H1 (cell line): Measurements from ENCODE around the gene SEMA3F.

Experiments
- CTCF ChIP-seq, 3 experiments: IDR thresholded peaks; 1 replicate in 2 of 3; 2 replicates in 1 of 3; pipeline versions ENCODE4 v1.5.1 to v1.6.1; 2011; ENCODE audit warnings: low read length in 3 of 3, mild to moderate bottlenecking in 3 of 3, inconsistent platforms in 2 of 3, low read depth in 1 of 3, moderate library complexity in 1 of 3; ENCODE audit not compliant: insufficient read depth in 1 of 3; ENCODE audit errors: control extremely low read depth in 1 of 3
- EZH2 ChIP-seq: fragments of 200-600 bp; sonication (generic); IDR thresholded peaks from 2 replicates; pipeline ENCODE4 v1.7.1; 2012; ENCODE audit warnings: low read depth, mild to moderate bottlenecking, moderate library complexity, low read length, inconsistent platforms; ENCODE audit not compliant: severe bottlenecking
- GABPA ChIP-seq: IDR thresholded peaks from 2 replicates; pipeline ENCODE4 v1.6.1; 2011; ENCODE audit warnings: mild to moderate bottlenecking, low read length, moderate library complexity, borderline replicate concordance; ENCODE audit not compliant: insufficient read depth
- MAFK ChIP-seq: IDR thresholded peaks from 2 replicates; pipeline ENCODE4 v1.6.1; 2012; ENCODE audit warnings: low read depth, mild to moderate bottlenecking, improper control_type of control experiment, low read length
- MAX ChIP-seq: IDR thresholded peaks from 2 replicates; pipeline ENCODE4 v1.6.1; 2012; ENCODE audit warnings: inconsistent platforms
- POLR2A ChIP-seq, 2 experiments: IDR thresholded peaks; 1 replicate in 1 of 2; 2 replicates in 1 of 2; pipeline ENCODE4 v1.6.1; 2011; ENCODE audit warnings: low read depth in 2 of 2, low read length in 2 of 2, mild to moderate bottlenecking in 2 of 2; ENCODE audit errors: control extremely low read depth in 1 of 2
- RAD21 ChIP-seq, 2 experiments: IDR thresholded peaks in 1 of 2; conservative IDR thresholded peaks in 1 of 2; 2 replicates each; pipeline ENCODE4 v1.6.1; 2011; ENCODE audit warnings: low read depth in 2 of 2, low read length in 2 of 2, improper control_type of control experiment in 1 of 2, inconsistent platforms in 1 of 2, mild to moderate bottlenecking in 1 of 2, moderate library complexity in 1 of 2
- SIN3A ChIP-seq, 2 experiments: IDR thresholded peaks in 1 of 2; conservative IDR thresholded peaks in 1 of 2; 2 replicates each; pipeline ENCODE4 v1.6.1; 2011 to 2012; ENCODE audit warnings: low read length in 2 of 2, improper control_type of control experiment in 1 of 2, low read depth in 1 of 2, mild to moderate bottlenecking in 1 of 2
- TBP ChIP-seq: IDR thresholded peaks from 2 replicates; pipeline ENCODE4 v1.6.1; 2011; ENCODE audit warnings: low read depth, low read length, improper control_type of control experiment
- YY1 ChIP-seq: IDR thresholded peaks from 2 replicates; pipeline ENCODE4 v1.6.1; 2011; ENCODE audit warnings: low read depth, mild to moderate bottlenecking, low read length
- ZNF274 ChIP-seq: IDR thresholded peaks from 2 replicates; pipeline ENCODE4 v1.7.0; 2012; ENCODE audit warnings: low read length, borderline replicate concordance; ENCODE audit errors: extremely low read depth

DNA sequence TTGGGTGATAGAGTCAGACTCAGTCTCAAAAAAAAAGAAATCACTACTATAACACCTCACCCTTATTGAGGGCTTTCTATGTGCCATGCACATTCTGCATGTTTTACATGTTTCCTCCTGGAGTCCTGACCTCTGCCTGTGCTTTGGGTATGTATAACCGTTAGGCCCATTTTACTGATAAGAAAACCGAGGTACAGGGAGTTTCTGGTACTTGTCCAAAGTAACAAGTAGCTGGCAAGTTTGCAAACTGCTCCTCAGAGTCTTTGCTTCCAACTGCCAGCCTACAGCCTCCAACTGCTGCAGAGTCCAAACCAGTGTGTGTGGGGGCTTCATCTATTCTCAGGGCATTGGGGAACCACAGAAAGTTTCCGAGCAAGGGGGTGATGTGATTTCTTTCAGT is 77.2 kb downstream of the SEMA3F start:
- TF ChIP-seq RAD21 (IDR thresholded peaks at IDR 0.05 in 1 of 2, conservative IDR thresholded peaks at IDR 0.05 in 1 of 2; ENCODE audit: low read depth in 2 of 2, low read length in 2 of 2) (no peak), CTCF (IDR thresholded peaks at IDR 0.05; ENCODE audit: control extremely low read depth in 1 of 3, insufficient read depth in 1 of 3, low read depth in 1 of 3, low read length in 3 of 3) (no peak), POLR2A (IDR thresholded peaks at IDR 0.05; ENCODE audit: control extremely low read depth in 1 of 2, low read depth in 2 of 2, low read length in 2 of 2) (no peak), GABPA (no peak), ZNF274 (no peak), YY1 (no peak), MAFK (no peak), EZH2 (no peak), TBP (no peak), SIN3A (conservative IDR thresholded peaks at IDR 0.05 in 1 of 2, IDR thresholded peaks at IDR 0.05 in 1 of 2; ENCODE audit: low read depth in 1 of 2, low read length in 2 of 2) (no peak), MAX (no peak)
